Astrocyte of the spinal cord (primary cell): Measurements from ENCODE around the gene ELAVL1.

Experiments
- DNase-seq: peaks from one replicate; pipeline ENCODE4 v3.0.0; 2011; ENCODE audit warnings: low read depth, low spot score
- H3K4me3 ChIP-seq: 2 replicates; pipeline ENCODE4 v1.5.1; 2011; ENCODE audit warnings: low read depth, mild to moderate bottlenecking, low read length, moderate library complexity
- in situ Hi-C: cut with HindIII; loops from 2 replicates; pipeline ENCODE4 v1.10.0; 2017; ENCODE audit warnings: low sequenced_read_pairs
- TF ChIP-seq, protein P1 (sequence below): IDR thresholded peaks from 2 replicates; pipeline ENCODE4 v1.5.1; 2012; ENCODE audit warnings: low read depth, mild to moderate bottlenecking, low read length, inconsistent platforms

The ELAVL1 gene

DNA sequence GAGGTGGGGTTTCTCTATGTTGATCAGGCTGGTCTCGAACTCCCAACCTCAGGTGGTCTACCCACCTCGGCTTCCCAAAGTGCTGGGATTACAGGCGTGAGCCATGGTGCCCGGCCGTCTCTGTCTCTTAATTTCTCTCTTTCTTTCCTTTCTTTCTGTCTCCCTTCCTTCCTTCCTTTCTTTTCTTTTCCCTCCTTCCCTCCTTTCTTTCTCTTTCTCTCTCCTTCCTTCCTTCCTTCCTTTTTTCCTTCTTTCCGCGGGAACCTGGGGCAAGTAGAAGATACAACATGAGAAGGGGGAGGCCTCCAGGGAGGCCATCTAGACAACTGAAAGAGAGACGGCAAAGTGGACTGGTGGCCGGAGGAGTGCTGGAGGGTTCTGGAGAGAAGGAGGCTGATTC lies 15.2 kb upstream of the ELAVL1 start:
- no peak for DNase-seq
- in situ Hi-C loops = no loop called here
- TF ChIP-seq, protein P1, sequence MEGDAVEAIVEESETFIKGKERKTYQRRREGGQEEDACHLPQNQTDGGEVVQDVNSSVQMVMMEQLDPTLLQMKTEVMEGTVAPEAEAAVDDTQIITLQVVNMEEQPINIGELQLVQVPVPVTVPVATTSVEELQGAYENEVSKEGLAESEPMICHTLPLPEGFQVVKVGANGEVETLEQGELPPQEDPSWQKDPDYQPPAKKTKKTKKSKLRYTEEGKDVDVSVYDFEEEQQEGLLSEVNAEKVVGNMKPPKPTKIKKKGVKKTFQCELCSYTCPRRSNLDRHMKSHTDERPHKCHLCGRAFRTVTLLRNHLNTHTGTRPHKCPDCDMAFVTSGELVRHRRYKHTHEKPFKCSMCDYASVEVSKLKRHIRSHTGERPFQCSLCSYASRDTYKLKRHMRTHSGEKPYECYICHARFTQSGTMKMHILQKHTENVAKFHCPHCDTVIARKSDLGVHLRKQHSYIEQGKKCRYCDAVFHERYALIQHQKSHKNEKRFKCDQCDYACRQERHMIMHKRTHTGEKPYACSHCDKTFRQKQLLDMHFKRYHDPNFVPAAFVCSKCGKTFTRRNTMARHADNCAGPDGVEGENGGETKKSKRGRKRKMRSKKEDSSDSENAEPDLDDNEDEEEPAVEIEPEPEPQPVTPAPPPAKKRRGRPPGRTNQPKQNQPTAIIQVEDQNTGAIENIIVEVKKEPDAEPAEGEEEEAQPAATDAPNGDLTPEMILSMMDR = no peak
- H3K4me3 ChIP-seq = no peak overlapping the region

DNA sequence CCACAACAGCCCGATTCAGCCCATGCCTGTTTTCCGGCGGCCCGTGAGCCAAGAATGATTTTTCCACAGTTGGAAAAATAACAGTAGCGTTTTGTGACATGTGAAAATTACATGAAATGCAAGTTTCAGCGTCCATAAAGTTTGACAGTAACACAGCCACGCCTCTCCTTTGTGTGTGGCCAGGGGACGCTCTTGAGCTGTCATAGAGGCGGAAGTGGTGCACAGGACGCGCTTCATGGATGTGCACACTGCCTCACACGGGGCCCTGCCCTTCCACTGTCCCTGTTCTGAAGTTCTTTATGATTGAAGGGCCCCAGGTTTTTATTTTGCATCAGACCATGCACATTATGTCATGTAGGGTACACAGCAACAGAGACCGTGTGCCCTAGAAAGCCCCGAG lies 12.4 kb upstream of the ELAVL1 start:
- DNase-seq = no peak
- TF ChIP-seq, protein P1 = no peak
- in situ Hi-C loops = no loop called here

DNA sequence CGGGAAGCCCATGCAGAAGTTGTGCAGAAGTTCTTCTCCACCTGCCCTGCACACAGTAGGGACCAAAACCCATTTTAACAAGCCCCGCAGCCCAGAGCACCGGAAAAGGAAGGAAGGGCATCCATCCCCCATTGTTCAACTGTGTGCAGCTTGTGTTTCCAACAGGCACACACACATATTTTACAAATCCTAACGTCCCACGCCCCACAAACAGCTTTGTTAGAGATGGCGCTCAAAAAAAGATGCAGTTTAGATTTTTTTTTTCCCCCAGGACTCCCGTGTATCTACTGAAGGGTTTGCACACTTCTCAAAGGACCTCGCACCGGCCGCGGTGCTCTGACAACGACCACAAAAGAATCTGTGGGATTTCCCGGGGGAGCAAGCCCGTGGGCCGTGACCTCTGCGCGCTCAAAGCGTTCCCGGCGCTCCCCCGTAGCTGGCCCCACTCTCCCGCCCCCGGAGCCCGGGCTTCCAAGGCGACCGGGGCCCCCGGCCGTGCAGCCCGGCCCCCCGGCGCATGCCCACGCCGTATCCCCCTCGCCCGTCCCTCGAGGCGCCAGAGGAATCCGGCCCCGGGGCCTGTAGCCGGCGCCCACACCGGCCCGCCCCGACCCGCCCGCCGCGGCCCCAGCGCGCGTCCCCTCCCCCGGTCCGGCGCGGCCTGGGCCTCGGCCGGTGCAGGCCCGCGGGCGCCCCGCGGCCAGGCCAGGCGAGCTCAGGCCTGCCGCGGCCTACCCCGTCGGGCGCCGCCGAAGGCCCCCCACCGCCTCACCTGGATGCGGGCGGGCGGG lies 523 bp downstream of the ELAVL1 start:
- TF ChIP-seq, protein P1 = no peak
- peak overlapping the region; percentile 73 for H3K4me3 ChIP-seq
- peak; percentile 12 for DNase-seq
- in situ Hi-C loops = no loop called here

More for the DNA sequence above, 12.4 kb upstream of the ELAVL1 start:
- no peak overlapping the region for H3K4me3 ChIP-seq

DNA sequence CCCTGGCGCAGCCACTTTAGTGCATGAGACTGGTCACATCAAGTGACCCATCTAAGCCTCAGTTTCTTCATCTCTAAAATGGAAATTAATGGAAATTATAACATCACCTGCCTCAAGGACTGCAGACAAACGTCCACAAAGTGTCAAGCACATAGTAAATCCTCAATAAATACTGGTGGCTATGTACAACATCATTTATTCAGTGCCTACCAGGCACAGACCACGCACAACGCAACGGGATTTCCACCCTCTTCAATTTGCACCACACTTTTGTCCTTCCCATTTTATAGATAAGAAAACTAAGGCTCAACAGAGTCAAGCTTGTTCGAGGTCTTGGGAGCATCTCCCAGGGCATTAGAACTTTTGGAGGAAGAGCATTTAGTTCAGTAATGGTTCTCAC lies 1.4 kb downstream of the ELAVL1 start:
- H3K4me3 ChIP-seq = peak overlapping the region; percentile 73
- DNase-seq = no peak
- in situ Hi-C loops = no loop called here
- TF ChIP-seq, protein P1 = no peak

DNA sequence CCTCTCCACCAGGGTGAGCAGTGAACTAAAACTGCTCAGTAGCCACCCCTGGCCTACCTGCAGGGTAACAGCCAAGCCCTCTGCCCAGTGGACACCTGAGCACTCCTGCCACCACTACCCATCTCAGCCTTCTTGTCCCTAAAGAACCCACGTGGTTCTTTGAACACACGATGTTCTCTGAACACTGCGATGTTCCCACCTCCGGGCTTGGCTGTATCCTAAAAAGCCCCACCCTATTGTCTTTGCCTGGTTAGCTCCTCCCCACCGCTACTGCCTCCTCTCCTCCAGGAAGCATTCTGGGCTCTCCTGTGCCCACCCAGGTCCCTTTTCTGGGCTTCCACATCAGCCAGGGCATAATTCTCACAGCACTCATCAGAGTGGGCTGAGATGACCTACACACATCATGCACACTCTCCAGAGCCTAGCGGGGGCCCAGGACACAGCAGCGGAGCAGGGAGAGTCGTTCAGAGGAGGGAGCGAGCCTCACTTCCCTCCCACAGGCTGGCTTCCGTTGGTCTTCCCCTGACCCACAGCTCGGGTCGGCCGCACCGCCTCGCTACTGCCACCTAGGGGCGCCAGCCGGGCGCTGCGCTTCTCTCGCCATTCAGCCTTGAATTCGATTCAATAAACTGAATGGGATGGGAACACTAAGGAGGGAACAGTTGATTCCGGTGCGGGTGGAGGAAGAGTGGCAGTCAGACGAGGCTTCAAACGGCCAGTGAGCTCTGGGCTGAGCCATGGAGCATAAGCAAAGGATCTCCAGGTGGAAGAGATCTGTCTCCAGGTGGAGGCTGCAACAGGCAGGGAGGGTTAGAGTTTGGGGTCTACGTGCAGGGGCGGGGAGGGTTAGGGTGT lies 3.2 kb downstream of the ELAVL1 start:
- TF ChIP-seq, protein P1 = peak; percentile 100
- in situ Hi-C loops = no loop called here
- peak overlapping the region; percentile 26 for H3K4me3 ChIP-seq
- DNase-seq = peak; percentile 82

DNA sequence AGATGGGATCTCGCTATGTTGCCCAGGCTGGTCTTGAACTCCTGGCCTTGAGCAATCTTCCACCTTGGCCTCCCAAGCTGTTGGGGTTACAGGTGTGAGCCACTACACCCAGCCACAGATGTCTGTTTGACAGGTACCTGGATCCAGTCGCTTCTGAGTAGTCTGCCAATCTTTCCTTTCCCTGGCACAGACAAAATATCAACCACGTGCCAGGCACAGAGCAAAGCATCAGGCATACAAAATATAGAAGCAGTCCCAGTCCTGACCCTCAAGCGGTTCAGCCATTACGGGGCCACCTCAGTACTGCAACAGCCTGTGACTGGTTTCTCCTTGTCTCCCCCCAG lies 3.8 kb downstream of the ELAVL1 start:
- DNase-seq = no peak
- TF ChIP-seq, protein P1 = no peak
- H3K4me3 ChIP-seq = no peak overlapping the region
- in situ Hi-C loops = no loop called here
